Skeletal muscle cell (primary cell): Measurements from ENCODE around the gene GPR152.

Source experiments
- DNase-seq: peaks from one replicate; pipeline ENCODE4 v3.0.0-alpha.2; 2010; ENCODE audit warnings: low read depth
- H3K4me3 ChIP-seq: 2 replicates; pipeline ENCODE4 v1.5.1; 2011; ENCODE audit warnings: low read depth, mild to moderate bottlenecking, control low read depth, low read length, moderate library complexity

The GPR152 gene

DNA sequence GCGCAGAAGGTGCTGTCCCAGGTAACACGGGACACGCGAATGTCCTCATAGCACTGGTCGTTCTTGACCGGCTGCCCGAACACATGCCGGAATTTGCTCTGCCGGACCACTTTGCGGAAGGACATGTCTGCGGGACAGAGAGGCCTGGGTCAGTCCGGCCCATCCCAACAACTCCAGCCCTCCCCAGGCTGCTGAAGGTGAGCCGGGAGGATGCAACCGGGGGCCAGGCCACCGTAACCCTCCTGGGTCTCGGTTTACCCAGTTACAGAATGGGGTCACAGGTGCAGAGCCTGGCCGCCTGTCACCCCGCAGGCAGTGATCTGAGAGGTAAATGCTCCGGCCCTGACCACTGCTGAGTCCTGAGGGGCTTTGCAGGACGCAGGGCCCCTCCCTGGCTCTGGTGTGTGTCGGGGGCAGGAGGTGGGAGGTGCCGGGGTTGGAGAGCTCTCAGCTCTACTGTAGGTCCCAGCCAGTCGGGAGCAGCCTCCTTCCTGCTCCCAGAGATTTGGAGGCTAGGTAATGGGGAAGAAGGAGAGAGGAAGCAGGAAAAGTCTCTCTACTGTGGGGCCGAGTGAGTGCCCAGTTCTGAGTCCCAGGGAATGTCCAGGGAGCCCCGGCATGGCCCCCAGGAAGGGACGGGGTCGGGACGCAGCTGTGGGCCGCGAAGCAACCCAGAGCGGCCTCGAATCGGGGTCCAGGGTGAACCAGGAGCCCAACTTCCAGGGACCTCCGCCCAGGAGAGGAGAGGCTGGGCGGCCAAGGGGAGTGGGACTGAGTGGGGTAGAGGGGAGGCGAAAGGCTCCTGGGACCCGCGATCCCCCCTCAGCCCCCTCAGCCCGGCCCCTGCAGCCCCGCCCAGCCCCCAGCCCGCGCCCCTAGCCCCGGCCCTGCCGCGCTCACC lies 9.8 kb downstream of the GPR152 start:
- H3K4me3 ChIP-seq: peak overlapping the region; percentile 85
- no peak for DNase-seq

- no peak overlapping the region for H3K4me3 ChIP-seq
- DNase-seq: no peak
These were observed 10.7 kb downstream of the GPR152 start for GRCh38 chr11:67441731-67442351.

GRCh38 chr11:67441098-67441563 lies 11.4 kb downstream of the GPR152 start:
- no peak overlapping the region for H3K4me3 ChIP-seq
- DNase-seq: no peak

DNA sequence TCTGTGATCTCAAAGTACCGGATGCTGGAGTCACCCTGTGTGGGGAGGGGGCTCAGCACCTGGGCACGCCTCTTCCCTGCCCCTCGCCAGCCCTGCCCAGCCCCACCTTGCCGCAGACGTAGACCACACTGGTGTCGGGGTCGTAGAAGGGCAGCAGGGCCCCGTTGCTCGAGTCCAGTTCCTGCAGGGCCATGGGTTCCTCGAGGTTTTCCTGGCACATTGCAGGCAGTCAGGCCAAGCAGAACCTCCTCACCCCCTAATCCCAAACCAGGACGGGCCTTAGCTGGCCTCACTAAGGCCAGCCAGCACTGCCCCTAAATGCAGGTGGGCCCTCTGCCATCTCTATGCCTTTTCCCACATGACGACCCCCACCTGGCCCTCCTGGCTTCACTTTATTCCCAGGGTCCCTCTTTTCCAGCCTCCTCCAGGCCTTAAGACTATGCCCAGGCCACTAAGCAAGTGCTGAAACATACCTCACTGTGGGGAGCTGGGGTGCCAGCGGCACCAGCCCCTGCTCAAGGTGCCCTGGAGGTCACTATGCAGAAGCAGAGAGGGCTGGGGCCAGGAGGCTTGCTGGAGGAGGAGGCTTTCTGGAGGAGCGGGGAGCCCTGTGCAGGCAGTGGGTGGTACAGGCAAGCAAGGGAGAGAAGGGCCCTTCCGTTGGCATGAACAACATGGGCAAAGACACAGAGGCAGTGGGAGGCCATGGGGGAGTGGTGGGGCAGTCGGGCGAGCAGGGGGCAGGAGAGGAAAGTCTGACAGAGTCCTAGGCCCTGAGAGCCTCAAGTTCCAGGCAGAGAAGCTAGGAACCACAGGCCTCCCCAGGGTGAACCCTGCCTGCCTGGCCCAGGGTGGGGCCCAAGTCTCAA lies 12.1 kb downstream of the GPR152 start:
- no peak overlapping the region for H3K4me3 ChIP-seq
- DNase-seq: no peak

- H3K4me3 ChIP-seq: no peak overlapping the region
- no peak for DNase-seq
These were observed 13.0 kb downstream of the GPR152 start for GRCh38 chr11:67439321-67440228.

DNA sequence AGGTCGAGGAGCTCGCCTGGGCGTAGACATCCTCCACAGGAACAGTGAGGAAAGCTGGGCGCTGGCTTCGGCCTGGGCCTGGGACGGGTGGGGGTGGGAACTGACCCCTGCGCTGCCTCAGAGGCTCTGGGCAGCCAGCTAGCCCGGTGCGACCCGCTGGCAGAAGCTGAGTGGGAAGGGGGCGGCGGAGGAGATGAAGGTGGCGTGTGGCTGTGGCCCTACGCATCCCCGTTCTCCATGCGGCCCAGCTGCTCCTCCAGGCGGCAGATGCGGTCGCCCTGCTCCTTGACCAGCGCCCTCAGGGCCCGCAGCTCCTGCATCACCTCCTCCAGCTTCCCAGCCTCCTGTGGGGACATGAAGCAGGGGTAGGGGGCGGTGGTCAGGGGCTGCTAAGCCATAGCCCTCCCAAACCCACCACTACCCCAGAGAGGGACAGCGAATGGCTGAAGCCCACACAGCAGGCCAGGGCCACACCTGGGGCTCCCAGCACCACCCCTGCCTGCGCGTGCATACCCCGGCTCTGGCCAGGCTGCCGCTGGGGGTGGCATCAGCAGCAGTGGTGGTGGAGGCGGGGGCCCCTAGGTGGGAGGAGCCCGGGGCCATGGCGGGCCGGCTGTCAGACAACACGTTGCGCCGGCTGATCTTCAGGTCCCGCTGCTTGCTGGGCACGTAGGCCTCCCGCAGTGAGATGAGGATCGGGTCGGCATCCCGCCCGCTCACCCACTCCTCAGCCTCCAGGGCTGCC lies 14.2 kb downstream of the GPR152 start:
- DNase-seq: no peak
- H3K4me3 ChIP-seq: no peak overlapping the region

GRCh38 chr11:67437809-67438157 lies 14.7 kb downstream of the GPR152 start:
- no peak for DNase-seq
- no peak overlapping the region for H3K4me3 ChIP-seq

DNA sequence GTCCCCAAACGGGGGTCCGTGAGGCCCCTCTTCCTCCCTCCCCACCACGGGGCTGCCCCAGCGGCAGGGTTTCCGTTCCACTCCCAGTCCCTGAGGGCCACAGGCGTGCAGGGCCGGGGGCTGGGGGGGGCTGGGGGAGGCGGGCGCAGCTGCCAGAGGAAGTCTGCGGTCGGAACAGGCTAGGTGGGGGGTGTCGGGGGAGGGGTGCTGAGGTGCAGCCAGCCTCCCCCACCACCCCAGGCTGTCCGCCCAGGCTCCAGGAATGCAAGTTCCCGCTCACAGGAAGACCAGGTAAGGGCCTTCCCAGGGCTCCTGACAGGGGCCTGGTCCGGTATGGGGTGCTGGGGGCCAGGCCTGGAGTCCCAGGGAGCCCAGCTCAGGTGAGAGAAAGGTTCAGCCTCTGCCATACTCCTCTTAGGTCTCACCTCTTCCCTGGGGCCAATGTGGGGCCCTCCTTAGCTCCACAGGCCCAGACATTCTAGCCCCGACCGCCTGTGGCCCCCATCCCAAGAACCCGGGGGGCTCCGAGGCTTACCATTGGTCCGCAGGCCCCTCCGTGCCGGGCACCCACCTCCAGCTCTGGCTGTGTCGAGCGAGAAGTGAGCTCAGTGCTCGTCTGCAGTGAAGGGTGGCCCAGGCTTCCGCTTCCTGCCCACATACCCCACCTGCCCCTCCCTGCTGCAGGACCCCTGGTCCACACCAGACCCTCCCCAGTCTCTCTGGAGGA lies 15.3 kb downstream of the GPR152 start, which contains the start of gene PTPRCAP:
Gene PTPRCAP (minus strand): TSS at position 601 of the 727 bp plus-strand sequence. CDS start 63 bp downstream, at position 538.
- H3K4me3 ChIP-seq: no peak within 1 kb of the TSS
- no peak for DNase-seq

DNA sequence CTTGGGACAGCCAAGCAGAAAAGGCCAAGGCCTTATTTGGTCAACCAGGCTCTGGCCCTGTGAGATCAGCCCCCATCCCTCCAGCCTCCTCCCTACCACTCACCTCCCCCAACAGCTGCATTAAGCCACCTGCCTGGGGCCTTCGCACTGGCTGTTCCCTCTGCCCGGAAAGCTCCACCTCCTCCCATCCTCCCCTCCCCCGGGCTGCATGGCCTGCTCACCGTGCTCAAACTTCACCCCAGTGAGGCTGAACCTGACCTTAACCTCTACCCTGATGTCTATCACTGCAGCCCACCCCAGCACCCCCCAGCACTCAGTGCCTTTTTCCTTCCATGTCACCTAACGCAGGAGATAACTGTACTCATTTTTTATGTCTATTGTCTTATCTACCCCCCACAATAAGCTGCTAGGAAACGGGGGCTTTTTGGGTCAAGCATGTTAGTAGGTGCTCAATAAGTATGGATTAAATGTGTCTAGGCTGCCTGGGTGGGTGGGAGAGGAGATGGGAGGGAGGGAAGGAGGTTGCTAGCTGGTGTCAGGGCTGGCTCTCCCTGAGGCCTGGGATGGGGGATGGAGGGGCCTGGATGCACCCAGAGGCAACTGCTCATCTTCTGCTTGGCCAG lies 16.0 kb downstream of the GPR152 start:
- DNase-seq: no peak
- no peak overlapping the region for H3K4me3 ChIP-seq

DNA sequence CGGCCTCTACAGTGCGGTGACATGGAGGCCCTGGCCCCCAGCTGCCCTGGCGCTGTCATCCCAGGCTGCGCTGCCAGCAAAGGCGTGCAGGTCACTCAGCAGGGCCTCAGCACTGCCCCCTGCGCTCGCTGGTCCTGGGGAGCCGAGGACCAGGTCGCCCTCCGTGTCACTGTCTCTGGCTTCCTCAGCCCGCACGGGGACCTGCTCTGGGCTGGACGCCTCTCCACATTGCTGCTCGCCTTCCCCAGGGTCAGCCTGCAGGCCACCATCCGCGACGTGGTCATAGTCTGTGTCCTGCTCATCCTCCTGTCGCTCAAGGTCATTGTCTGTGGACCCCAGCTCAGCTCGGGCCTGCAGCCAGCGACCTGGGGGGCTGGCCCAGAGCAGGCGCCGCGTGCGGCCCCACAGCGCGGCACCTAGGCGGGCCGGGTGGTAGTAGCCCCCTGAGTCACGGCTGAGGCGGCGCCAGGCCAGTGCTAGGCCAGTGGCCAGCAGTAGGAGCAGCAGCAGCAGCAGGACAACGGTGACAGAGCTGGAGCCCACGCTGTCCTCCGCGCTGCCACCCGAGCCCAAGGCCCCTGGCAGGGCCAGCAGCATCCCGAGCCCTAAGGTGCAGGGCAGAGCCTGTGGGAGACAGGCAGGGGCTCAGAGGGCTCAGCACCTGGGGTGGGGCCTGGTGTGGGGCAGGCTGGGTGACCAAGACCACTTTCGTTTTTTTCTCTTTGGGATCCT lies 16.6 kb downstream of the GPR152 start:
- no peak for DNase-seq
- H3K4me3 ChIP-seq: no peak overlapping the region

DNA sequence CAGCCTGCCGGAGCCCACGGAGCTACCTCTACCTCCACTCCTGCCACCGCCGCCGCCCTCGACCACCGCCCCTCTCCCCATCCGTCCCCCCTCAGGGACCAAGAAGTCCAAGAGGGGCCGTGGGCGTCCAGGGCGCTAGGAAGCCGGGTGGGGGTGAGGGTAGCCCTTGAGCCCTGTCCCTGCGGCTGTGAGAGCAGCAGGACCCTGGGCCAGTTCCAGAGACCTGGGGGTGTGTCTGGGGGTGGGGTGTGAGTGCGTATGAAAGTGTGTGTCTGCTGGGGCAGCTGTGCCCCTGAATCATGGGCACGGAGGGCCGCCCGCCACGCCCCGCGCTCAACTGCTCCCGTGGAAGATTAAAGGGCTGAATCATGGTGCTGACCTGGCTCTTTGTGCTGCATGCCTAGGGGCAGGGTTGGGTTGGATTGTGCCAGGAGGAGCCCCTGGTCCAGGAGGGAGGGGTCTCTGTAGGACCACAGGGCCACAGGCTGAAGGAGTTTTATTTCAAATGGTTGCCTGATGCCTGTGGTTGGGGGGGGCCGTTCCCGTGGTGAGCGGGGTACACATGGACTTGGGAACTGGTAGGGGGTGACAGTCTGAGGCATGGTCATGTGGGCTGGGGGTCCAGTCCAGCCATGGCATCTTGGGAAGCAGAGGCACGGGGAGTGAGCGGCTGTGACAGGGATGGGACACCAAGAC lies 17.4 kb downstream of the GPR152 start:
- no peak overlapping the region for H3K4me3 ChIP-seq
- DNase-seq: no peak

DNA sequence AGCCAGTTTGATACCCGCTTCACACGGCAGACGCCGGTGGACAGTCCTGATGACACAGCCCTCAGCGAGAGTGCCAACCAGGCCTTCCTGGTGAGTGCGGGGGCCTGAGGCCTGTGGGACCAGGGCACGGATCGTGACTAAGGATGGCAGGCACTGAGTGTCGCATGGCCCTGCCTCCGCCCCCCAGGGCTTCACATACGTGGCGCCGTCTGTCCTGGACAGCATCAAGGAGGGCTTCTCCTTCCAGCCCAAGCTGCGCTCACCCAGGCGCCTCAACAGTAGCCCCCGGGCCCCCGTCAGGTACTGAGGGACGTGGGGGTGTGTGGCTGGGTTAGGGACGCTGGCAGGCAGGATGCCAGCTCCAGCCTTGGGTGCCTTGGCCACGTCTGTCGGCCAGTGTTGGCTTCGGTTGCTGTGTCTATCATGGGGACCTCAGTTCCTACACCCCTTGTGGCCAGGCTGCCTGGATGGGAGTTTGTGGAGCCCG lies 18.1 kb downstream of the GPR152 start:
- DNase-seq: no peak

GRCh38 chr11:67433536-67434394 lies 18.8 kb downstream of the GPR152 start:
- no peak for DNase-seq
- no peak overlapping the region for H3K4me3 ChIP-seq

More for the DNA sequence above, 18.1 kb downstream of the GPR152 start:
- H3K4me3 ChIP-seq: no peak overlapping the region

GRCh38 chr11:67432655-67433349 lies 19.7 kb downstream of the GPR152 start:
- no peak overlapping the region for H3K4me3 ChIP-seq
- no peak for DNase-seq
